HG03439 (cell line): ENCODE results near the gene AFG1L.
"Not testable (repeated sequence)": the region's sequence is repeated elsewhere in the genome, so short reads cannot be mapped to it uniquely, and the experiment has no call there.

Source experiments
- ATAC-seq: cut with Tn5 transposase; IDR thresholded peaks from one replicate; pipeline ENCODE4 v1.9.1; 2021; ENCODE audit warnings: mild to moderate bottlenecking, moderate library complexity; ENCODE audit not compliant: unreplicated experiment

Gene AFG1L

DNA sequence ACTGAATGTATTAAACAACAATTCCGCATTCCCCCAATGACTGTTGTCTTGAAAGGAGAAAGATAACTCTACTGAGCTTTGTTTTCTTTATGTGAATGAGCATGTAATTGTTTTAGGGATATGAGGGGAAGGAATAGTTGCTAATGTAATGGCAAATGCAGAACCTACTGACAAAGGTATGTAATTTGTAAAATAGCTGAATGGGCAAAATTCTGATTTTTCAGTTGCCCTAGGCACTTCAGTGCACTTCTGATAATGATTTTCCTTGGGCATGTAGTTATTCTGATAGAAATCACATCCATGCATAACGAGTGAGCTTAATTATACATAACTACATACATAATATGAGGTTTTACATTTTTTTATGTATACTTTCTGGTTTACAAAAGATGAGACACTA lies 212.5 kb downstream of the AFG1L start:
- no peak for ATAC-seq

DNA sequence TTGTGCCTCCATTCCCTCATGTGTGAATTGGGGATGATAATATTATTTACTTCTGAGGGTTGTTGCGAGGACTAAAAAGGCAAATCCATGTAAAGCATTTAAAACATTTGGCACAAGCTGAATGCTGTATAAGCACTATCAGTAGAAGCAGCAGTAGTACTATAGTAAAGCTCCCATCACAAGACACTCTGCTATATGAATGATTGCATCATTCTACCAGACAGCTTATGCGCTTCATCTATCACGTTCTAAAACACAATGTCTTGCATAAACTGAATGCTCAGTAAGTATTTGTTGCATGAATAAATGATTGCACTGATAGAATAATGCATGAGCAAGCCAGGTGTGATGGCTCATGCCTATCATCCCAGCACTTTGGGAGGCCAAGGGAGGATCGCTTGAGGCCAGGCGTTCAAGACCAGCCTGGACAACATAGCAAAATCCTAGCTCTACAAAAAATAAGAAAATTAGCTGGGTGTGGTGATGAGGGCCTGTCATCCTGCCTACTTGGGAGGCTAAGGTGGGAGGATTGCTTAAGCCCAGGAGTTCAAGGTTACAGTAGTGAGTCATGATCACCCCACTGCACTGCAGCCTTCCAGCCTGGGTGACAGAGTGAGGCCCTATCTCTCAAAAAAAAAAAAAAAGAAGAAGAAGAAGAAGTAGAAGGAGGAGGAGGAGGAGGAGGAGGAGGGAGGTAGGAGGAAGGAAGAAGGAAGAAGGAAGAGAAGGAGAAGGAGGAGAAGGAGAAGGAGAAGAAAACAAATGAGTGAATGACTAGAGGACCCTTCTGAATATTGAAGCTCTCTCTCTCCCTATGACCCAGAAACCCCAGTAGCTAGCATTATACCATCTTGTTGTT lies 215.8 kb downstream of the AFG1L start:
- ATAC-seq, result no peak

DNA sequence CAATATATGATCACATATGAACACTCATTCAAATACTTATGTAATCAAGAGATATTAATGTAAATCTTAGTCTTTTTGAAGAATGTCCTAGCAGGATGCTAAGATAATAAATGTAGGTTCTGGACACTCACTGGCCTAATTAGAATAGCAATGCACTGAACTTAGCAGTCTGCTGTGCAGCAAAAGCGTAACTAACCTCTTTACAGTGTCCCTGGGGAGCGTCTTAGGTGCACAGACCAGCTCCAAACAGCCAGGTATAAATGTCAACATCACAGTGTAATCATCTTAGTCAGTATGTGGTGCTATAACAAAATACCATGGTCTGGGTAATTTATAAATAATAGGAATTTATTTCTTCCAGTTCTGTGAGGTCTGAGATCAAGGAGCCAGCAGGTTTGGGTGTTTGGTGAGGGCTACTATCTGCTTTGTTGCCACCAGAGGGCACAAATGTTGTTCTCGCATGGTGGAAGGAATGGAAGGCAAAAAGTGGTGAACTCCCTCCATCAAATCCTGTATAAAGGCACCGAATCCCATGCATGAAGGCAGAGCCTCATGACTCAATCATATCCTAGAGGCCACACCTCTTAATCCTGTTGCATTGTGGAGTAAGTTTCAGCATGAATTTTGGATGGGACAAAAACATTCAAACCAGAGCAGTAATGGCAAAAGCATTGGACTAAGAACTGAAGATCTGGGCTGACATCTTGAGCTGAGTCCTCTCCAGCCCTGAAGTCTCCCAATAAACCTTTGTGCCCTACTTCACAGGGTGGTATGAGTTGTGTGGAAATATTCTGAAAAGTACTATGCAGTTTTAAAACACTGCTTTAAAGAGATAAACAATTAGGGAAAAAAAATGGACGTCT lies 224.1 kb downstream of the AFG1L start:
- no peak for ATAC-seq

DNA sequence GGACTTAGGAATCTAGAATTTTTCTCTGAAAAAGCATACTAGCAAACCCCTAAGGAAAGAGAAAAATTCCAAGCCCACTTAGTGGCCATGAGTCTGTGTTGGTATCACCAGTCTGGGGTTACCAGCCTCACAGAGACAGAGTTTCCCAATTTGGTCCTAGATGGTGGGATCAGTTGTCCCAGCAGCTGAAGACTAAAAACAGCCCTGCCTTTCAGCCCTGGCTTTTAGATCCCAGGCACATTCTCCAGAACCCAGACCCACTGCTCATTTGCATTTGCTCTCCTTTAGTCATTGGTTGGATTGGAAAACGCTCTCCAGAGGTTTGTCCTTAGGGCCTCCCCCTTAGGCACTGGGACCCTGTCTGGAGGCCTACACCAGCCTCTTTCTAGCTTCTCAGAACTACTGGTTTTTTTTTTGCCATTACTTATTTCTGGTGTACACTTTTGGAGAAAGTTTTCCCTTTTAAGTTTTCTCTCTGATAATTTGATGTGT lies 226.8 kb downstream of the AFG1L start:
- ATAC-seq, result no peak

DNA sequence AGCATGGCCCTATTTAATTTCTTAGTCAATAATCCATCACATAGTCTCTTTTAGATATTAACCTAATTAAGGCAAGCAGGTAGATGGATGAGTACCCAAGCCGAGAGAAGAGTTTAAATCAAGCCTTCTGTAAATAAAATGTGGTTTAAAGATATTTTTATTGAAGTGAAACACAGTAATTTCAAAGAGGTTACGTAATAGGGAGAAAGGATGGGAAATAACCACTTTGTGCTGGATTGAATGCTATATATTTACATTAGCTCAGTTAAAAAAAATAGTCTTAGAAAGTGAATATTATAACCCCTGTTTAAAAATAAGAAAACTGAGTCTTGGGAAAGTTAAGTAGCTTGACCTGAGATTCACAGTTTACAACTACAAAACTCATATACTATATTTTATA lies 228.8 kb downstream of the AFG1L start:
- no peak for ATAC-seq

DNA sequence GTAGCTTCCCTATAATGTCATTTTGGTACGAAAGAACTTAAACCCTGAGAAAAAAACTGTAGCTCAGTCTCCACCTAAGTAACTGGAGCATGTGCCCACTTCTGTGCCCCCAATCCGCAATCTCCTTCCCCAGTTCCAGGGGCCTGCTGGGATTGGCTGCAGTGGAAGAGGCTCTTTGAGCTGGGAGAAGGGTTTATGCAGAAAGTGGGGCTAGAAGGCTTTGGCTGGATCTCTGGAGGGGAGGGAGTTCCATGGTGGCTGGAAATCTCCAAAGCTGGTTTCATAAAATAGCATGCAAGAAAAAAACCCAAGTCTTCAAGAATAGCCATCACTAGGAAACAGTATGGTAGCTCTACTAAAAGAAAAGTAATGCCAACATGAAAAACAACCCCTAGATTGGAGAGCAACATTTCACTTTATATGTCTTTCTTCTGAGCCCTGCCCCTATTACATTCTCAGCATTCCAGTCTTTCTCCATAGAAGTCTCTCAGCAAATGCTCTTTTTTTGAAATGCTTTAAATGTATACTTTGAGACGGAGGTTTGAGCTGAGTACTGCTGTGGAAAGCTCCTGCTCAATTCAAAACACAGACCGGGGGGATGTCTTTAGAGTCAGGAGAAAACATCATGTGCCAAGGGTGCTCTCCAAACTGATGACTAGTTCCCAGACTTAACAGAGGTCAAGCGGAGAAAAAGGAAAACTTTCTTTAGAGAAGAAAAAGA lies 229.8 kb downstream of the AFG1L start:
- no peak for ATAC-seq

DNA sequence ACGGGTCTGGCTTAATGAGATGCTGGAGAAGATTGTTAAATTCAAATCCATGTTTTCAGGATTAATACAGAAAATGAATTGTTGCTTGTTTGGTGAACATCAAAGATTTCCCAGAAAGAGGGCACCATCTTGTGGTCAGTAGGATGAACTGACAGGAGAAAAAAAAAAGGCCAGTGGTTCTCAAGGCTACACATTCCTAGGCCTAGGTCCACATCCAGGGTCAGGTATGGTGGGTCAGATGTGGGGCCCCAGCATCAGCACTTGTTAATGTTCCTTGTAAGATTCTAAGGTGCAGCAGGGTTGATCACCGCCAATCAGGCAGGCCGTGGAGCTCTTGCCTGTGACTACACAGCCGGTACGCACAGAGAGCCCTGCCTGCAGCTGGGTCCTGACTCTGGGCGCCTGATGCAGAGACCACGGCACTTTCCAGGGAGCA lies 231.9 kb downstream of the AFG1L start:
- no peak for ATAC-seq

DNA sequence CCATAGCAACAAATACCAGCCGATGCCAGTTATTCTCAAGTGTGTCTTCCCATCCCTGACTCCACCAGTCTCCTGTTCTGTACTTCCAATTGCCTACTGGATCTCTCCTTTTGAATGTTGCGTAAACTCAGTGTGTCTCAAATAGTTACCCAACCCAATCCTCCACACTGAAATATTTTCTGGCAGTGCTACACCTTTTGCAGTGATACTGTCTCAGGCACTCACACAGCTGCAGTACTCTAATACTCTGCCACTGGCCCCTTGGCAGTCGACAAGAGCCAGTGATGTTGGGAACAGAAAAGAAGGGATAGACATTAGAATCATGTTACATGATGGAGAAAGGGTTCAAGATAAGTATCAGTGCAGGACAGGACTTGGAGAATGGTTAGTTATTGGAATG lies 234.0 kb downstream of the AFG1L start:
- no peak for ATAC-seq

DNA sequence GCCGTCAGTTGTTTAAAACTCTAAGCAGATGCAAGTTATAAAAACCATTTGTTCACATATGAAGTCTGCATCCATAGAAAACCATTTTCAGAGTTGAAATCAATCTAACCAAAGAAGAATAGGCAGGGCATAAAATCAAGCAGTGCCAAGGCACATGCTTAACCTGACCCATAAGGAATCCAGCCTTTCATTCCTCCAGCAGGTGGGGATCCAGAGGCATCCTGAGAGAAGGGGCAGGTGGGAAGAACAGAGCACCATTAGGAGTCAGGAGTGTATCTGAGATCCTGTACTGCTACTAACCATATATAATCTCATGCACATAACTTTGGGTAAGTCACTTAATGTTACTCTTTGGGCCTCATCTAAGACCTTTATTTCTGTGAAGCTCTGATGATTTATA lies 236.5 kb downstream of the AFG1L start:
- no peak for ATAC-seq

DNA sequence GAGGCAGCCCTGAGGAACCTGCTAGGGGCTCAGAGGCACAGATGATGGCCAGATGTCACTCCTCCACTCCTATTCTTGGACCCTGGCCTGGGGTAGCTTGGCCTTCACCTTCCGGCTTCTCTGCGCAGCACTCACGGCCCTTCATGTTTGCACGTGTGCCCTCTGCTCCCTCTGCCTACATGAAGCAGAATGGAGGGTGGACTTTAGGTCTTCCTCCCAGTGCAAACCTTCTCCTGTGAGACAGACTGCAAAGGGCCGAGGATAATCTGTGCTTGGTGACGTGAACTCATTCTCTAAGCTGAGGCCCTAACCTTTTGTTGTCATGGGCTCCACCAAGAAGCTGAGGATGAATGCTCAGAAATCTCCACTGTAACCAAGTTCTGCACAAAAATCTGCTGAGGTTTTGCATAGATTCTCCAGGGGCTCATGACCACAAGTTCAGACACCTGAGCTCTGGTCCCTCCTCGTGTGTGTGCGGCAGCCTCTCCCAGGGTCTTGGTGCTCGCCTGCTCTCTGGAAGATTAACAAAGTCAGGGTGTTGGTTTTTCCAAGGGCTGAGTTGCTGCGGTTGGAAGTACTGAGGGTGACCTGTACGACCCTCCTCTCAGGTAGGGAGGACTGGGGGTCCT lies 240.4 kb downstream of the AFG1L start:
- ATAC-seq, result no peak

DNA sequence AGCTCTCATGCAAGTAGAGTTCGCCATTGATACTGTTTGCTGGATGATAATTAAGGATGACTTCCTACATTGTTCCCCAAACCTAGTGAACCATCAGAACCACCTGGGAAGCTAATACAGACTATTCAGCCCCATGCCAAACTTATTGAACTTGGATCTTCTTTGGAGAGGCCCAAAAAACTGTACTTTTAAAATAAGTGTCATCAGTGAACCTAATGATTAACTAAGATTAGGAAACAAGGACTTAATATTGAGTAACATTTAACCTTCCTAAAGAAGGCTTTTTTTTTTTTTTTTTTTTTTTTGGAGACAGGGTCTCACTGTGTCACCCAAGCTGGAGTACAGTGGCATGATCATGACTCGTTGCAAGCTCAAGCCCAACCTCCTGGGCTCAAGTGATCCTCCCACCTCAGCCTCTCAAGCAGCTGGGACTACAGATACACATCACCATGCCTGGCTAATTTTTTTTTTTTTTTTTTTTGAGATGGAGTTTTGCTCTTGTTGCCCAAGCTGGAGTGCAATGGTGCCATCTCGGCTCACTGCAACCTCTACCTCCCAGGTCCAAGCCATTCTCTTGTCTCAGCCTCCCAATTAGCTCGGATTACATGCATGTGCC lies 241.2 kb downstream of the AFG1L start:
- ATAC-seq, result not testable (repeated sequence)

DNA sequence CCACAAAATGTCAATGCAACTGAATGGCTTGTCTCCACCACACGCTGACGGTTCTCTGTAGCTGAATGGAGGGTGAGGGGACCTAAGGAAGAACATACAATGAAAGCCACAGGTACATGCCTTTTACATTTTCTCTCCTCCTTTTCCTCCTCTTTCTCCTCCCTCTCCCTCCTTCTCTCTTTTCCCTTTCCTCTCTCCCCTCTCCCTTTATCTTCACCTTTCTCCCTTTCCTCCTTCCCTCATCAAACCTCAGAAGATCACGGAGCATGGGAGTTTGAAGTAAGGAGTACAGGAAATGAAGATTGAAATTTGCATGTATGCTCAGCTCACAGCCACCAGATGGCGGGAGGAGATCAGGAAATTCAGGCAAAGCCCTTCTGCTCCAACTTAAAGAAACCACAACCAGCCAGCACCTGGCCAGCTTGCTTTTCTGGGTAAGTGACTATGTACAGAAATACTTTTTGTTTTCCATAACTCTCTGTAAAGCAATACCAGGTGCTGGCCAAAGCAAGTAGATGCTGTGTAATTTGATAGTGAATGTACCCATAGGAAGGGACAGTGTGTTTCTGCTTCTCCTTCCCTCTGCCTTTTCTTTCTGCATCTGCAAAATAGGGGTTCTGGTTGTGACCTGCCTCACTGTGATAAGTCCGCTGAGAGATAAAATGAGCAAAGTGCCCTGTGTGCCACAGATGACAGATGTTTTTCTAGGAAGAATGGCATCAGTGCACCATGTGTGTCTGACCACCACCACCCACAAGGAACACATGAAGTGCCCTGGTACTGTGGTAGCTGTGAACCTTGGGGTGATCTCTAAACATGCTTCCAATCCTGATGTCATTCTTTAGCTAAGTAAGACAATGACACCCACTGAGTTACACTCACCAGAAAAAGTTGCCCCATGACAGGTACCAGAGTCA lies 247.2 kb downstream of the AFG1L start:
- no peak for ATAC-seq

DNA sequence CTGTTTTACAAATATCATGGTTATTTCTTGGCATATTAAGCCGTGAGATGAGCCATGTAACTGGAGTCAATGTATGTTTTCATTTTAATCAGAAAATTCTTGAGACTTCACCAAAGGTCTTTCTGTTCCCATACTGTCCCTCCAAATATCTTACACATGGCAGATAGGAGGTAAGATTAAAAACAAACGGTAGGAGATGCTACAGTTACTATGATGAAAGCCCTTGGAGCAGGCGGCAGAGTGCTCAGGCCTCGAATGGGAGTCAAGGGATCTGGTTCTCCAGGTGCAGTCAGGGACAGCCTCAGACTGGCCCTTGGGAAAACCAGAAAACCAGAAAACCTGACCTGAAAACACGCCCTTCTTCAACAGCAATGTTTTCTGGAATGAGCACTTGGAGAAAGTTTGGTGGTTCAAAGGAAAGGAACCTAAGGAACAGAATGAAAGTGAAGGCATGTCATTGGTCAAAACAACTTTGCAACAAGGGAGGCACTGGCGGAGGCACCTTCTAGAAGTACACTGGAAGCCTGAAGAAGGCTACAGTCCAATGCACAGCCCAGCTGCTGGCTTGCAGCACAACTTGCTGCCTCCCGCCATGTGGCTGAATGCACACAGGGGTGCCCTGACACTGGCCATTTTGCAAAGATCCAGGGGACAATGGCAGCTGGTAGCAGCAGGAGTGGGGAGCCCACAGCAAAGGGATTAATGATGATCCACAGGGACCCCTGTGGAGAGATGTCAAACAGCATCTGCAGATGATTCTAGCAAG lies 248.5 kb downstream of the AFG1L start:
- no peak for ATAC-seq

DNA sequence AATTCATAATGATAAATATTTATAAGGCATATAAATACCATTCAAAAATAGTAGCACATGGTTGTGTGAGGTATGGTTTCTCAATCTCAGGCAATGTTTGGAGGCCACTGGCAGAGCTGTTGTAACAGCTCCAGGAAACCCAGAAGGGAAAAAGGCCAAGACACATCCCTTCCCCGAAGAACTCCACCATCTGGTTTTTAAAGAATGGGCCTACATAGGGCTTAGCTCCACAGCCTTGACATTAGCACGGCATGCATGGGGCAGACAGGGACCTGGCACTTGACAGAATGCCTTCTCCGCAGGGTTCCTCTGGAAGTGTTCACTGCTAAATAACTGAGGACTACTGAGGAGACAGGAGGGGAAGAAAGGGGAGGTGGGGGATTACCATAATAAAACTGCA lies 249.8 kb downstream of the AFG1L start:
- no peak for ATAC-seq

DNA sequence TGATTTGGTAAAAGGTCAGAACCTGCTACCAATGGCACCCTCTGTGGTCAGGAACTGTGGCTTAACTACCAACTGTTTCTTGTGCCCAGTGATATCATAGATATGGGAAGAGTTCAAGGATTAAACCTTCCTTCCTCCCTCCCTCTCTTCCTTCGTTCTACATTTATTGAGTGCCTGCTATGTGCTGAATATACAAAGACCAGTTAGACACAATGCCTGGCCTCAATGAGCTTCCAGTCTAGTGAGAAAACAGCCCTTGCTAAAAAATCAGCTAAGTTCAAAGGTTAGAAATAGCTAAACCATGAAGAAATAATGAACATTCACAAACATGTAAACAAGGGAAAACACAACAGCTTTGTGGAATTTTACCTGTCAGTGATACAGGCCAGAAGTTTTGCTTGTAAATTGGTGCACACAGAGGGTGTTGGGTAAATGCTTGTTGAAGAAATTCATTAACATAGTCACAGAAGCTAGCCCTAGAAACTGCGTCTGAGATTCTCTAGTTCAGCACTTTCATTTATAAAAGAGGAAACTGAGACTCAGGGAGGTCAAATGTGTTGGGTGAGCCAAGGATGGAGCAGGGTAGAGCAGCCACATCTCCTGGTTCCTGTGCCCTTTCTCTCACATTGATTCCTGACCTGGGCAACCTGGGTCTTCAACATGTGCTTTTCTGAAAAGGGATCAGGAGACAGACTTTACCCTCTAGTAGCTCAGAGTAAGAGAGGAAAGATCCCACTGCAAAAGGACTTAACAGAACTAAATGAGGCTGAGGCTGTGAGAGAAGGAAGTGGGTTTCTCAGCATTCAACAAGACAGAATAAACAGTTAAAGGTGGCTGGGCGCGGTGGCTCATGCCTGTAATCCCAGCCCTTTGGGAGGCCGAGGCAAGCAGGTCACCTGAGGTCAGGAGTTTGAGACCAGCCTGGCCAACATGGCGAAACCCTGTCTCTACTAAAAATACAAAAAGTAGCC lies 251.5 kb downstream of the AFG1L start:
- no peak for ATAC-seq

DNA sequence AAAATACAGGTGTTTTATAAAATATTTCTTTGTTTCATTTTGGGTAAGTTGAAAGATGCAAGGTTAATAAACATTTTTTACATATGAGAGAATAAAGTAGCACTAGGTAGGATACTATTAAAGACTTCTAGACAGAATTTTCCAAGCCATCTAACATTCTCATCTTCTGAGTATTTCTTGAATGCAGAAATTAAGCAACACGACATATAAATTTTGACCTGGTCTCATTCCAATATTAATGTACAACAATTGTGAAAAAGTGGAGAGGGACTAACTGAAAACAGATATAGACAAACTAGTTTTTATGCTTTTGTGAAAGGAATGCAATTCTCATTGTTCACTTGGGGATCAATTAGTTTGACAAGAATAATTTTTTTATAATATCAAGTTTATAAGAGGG lies 254.4 kb downstream of the AFG1L start:
- no peak for ATAC-seq

DNA sequence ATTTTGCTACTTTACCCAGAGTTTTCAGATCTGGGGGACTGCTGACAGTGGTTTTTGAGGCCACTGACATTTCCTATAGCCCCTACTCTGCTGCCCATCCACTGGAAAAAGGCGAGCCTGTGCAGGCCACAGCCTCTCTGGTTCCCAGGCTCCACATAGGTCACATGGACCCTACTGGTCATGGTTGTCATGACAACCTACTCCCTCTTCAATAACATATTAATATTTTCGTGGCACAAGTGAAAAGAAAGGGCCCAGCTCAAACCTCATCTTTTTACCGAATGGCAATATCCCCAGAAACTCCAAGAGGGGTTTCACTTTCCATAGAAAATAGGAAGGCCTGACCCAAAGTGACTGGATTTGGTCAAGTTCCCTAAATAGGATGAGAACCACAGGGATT lies 254.9 kb downstream of the AFG1L start:
- ATAC-seq, result no peak
